ENCODE results near the gene SOHLH1. TPM values are rescaled to one million over a fixed set of nuclear protein-coding genes. Genes with fewer than 3 reads are reported as not detected.

Gene SOHLH1
- total RNA-seq, 1 experiment from 2014 or later = not detected

DNA sequence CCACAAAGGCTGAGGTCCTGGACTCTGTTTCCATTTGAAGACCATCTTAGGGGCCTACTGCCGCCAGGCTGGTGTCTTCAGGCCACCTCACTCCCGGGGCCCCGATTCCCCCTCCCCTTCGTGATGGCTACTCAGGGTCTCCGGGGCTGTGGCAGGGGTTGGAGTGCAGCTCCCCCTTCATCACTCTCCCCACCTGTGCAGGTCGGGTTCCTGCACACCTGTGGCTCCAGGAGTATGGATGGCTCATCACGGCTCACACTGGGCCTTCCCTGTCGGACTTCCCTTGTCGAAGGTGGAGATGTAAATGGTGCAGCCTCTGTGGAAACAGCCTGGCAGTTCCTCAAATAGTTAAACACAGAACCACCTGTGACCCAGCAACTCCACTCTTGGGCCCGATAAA is 24.3 kb downstream of the SOHLH1 start:
- no peak for TF ChIP-seq FOXJ3 (CRISPR knock-in tag; IDR thresholded peaks at IDR 0.05; ENCODE audit: borderline replicate concordance)
- no peak for TF ChIP-seq PRRX2 (CRISPR knock-in tag; IDR thresholded peaks at IDR 0.05)
- TF ChIP-seq TP53 (CRISPR knock-in tag; IDR thresholded peaks at IDR 0.05) = no peak
- no peak for TF ChIP-seq TCF7 (CRISPR knock-in tag; IDR thresholded peaks at IDR 0.05; ENCODE audit: low read depth)
- TF ChIP-seq, protein P1, sequence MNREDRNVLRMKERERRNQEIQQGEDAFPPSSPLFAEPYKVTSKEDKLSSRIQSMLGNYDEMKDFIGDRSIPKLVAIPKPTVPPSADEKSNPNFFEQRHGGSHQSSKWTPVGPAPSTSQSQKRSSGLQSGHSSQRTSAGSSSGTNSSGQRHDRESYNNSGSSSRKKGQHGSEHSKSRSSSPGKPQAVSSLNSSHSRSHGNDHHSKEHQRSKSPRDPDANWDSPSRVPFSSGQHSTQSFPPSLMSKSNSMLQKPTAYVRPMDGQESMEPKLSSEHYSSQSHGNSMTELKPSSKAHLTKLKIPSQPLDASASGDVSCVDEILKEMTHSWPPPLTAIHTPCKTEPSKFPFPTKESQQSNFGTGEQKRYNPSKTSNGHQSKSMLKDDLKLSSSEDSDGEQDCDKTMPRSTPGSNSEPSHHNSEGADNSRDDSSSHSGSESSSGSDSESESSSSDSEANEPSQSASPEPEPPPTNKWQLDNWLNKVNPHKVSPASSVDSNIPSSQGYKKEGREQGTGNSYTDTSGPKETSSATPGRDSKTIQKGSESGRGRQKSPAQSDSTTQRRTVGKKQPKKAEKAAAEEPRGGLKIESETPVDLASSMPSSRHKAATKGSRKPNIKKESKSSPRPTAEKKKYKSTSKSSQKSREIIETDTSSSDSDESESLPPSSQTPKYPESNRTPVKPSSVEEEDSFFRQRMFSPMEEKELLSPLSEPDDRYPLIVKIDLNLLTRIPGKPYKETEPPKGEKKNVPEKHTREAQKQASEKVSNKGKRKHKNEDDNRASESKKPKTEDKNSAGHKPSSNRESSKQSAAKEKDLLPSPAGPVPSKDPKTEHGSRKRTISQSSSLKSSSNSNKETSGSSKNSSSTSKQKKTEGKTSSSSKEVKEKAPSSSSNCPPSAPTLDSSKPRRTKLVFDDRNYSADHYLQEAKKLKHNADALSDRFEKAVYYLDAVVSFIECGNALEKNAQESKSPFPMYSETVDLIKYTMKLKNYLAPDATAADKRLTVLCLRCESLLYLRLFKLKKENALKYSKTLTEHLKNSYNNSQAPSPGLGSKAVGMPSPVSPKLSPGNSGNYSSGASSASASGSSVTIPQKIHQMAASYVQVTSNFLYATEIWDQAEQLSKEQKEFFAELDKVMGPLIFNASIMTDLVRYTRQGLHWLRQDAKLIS (CRISPR knock-in tag; IDR thresholded peaks at IDR 0.05; ENCODE audit: borderline replicate concordance) = no peak
- TF ChIP-seq ZNF317 (CRISPR knock-in tag; IDR thresholded peaks at IDR 0.05; ENCODE audit: borderline replicate concordance, low read depth) = no peak
- TF ChIP-seq FOXP1 (CRISPR knock-in tag; IDR thresholded peaks at IDR 0.05; ENCODE audit: borderline replicate concordance) = no peak
- TF ChIP-seq ZNF263 (CRISPR knock-in tag; IDR thresholded peaks at IDR 0.05; ENCODE audit: low read depth) = no peak
- no peak for TF ChIP-seq ZNF138 (CRISPR knock-in tag; conservative IDR thresholded peaks at IDR 0.05)
- no peak for TF ChIP-seq CREB1 (CRISPR knock-in tag; IDR thresholded peaks at IDR 0.05)
- TF ChIP-seq NR3C1 (CRISPR knock-in tag; conservative IDR thresholded peaks at IDR 0.05; ENCODE audit: low read depth) = no peak
- no peak for TF ChIP-seq NR1H2 (CRISPR knock-in tag; IDR thresholded peaks at IDR 0.05)
- TF ChIP-seq, protein P2, sequence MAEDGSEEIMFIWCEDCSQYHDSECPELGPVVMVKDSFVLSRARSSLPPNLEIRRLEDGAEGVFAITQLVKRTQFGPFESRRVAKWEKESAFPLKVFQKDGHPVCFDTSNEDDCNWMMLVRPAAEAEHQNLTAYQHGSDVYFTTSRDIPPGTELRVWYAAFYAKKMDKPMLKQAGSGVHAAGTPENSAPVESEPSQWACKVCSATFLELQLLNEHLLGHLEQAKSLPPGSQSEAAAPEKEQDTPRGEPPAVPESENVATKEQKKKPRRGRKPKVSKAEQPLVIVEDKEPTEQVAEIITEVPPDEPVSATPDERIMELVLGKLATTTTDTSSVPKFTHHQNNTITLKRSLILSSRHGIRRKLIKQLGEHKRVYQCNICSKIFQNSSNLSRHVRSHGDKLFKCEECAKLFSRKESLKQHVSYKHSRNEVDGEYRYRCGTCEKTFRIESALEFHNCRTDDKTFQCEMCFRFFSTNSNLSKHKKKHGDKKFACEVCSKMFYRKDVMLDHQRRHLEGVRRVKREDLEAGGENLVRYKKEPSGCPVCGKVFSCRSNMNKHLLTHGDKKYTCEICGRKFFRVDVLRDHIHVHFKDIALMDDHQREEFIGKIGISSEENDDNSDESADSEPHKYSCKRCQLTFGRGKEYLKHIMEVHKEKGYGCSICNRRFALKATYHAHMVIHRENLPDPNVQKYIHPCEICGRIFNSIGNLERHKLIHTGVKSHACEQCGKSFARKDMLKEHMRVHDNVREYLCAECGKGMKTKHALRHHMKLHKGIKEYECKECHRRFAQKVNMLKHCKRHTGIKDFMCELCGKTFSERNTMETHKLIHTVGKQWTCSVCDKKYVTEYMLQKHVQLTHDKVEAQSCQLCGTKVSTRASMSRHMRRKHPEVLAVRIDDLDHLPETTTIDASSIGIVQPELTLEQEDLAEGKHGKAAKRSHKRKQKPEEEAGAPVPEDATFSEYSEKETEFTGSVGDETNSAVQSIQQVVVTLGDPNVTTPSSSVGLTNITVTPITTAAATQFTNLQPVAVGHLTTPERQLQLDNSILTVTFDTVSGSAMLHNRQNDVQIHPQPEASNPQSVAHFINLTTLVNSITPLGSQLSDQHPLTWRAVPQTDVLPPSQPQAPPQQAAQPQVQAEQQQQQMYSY (CRISPR knock-in tag; IDR thresholded peaks at IDR 0.05) = no peak
- TF ChIP-seq, protein P3, sequence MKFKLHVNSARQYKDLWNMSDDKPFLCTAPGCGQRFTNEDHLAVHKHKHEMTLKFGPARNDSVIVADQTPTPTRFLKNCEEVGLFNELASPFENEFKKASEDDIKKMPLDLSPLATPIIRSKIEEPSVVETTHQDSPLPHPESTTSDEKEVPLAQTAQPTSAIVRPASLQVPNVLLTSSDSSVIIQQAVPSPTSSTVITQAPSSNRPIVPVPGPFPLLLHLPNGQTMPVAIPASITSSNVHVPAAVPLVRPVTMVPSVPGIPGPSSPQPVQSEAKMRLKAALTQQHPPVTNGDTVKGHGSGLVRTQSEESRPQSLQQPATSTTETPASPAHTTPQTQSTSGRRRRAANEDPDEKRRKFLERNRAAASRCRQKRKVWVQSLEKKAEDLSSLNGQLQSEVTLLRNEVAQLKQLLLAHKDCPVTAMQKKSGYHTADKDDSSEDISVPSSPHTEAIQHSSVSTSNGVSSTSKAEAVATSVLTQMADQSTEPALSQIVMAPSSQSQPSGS (CRISPR knock-in tag; IDR thresholded peaks at IDR 0.05; ENCODE audit: borderline replicate concordance, low read depth) = no peak
- TF ChIP-seq, protein P4, sequence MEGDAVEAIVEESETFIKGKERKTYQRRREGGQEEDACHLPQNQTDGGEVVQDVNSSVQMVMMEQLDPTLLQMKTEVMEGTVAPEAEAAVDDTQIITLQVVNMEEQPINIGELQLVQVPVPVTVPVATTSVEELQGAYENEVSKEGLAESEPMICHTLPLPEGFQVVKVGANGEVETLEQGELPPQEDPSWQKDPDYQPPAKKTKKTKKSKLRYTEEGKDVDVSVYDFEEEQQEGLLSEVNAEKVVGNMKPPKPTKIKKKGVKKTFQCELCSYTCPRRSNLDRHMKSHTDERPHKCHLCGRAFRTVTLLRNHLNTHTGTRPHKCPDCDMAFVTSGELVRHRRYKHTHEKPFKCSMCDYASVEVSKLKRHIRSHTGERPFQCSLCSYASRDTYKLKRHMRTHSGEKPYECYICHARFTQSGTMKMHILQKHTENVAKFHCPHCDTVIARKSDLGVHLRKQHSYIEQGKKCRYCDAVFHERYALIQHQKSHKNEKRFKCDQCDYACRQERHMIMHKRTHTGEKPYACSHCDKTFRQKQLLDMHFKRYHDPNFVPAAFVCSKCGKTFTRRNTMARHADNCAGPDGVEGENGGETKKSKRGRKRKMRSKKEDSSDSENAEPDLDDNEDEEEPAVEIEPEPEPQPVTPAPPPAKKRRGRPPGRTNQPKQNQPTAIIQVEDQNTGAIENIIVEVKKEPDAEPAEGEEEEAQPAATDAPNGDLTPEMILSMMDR (IDR thresholded peaks at IDR 0.05) = no peak
- TF ChIP-seq, protein P5, sequence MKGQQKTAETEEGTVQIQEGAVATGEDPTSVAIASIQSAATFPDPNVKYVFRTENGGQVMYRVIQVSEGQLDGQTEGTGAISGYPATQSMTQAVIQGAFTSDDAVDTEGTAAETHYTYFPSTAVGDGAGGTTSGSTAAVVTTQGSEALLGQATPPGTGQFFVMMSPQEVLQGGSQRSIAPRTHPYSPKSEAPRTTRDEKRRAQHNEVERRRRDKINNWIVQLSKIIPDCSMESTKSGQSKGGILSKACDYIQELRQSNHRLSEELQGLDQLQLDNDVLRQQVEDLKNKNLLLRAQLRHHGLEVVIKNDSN (CRISPR knock-in tag; IDR thresholded peaks at IDR 0.05) = no peak
- TF ChIP-seq ZNF219 (CRISPR knock-in tag; IDR thresholded peaks at IDR 0.05; ENCODE audit: borderline replicate concordance) = no peak
- no peak for TF ChIP-seq FOXK1 (CRISPR knock-in tag; IDR thresholded peaks at IDR 0.05)
- Mint-ChIP-seq H3K9me3 (no peaks in the 10 kb centered on the region), H3K36me3 (no peaks in the 10 kb centered on the region), H3K27ac (no peak overlapping the region), H3K4me3 (no peak overlapping the region), H3K4me1 (peaks cover 9% of the 10 kb centered on the region), H3K27me3 (ENCODE audit: low read depth) (no peaks in the 10 kb centered on the region)
- ATAC-seq (no peak), DNase-seq (ENCODE audit: low spot score) (no peak)
- CTCF ChIA-PET = no interaction called here
- POLR2A ChIA-PET = no interaction called here

Measured in WTC11 (cell line).